Psoas muscle (tissue), 8 donors: ENCODE results near the gene FDXR. TPM values are rescaled to one million over a fixed set of nuclear protein-coding genes. Genes with fewer than 3 reads are reported as not detected.

ENCODE experiments used
- ATAC-seq, 4 donors: fragments of 200-7000 bp; cut with Tn5 transposase; one replicate each; pipeline ENCODE4 v1.9.1; 2020; ENCODE audit warnings: moderate library complexity in 3 of 4, mild to moderate bottlenecking in 2 of 4
- DNase-seq, 2 donors: peaks; one replicate each; pipeline ENCODE4 v3.0.0-alpha.2; 2020
- H3K27ac ChIP-seq: fragments of 200-600 bp; one replicate; pipeline ENCODE4 v1.8.0; 2022
- H3K27me3 ChIP-seq, 3 donors: fragments of 200-600 bp in 1 of 3; one replicate each; pipeline versions ENCODE4 v1.6.1 to v1.8.0; 2013 to 2022; ENCODE audit warnings: low read length in 2 of 3, mild to moderate bottlenecking in 2 of 3, moderate library complexity in 1 of 3; ENCODE audit not compliant: insufficient read depth in 3 of 3
- H3K36me3 ChIP-seq, 2 donors: fragments of 200-600 bp in 1 of 2; one replicate each; pipeline versions ENCODE4 v1.6.1 to v1.8.0; 2013 to 2022; ENCODE audit warnings: low read depth in 1 of 2, mild to moderate bottlenecking in 1 of 2, moderate library complexity in 1 of 2; ENCODE audit not compliant: insufficient read depth in 1 of 2
- H3K4me1 ChIP-seq: fragments of 200-600 bp; one replicate; pipeline ENCODE4 v1.8.0; 2022
- H3K4me3 ChIP-seq: fragments of 200-600 bp; one replicate; pipeline ENCODE4 v1.8.0; 2022; ENCODE audit warnings: mild to moderate bottlenecking
- H3K9me3 ChIP-seq: fragments of 200-600 bp; one replicate; pipeline ENCODE4 v1.8.0; 2022
- CTCF ChIP-seq: fragments of 200-600 bp; IDR thresholded peaks from one replicate; pipeline ENCODE4 v1.8.0; 2022; ENCODE audit warnings: antibody characterized with exemption
- WGBS, 3 donors: extraction: QIAGEN DNeasy Blood & Tissue Kit; methylation state at CpG; one replicate each; pipeline versions ENCODE4 v1.1.6 to v1.1.7; 2013; 5-methylcytosine and 5-hydroxymethylcytosine counted together
- intact Hi-C, 2 donors: fragments of 100-400 bp; cut with DNase I; formaldehyde crosslinking; loops; one replicate each; pipeline versions ENCODE4 v1.11.0 to v1.14.2; 2022
- polyA plus RNA-seq, 3 donors: library from polyadenylated mRNA; stranded (reverse); fragments of 200-250 nt; gene quantifications; one replicate each; pipeline ENCODE4 v1.2.3, GENCODE V29; 2013
- total RNA-seq, 4 donors: library from RNA; stranded (reverse); fragmentation: NEBNext Ultra II Directional in 2 of 4; extraction: Animal tissue kit (Norgen Biotek cat#: 25700) in 2 of 4; gene quantifications; one replicate each; pipeline versions ENCODE4 v1.2.1 to v1.2.4, GENCODE V29; 2021 to 2023
- donor health status: healthy with polysubstance abuse.
- donor health status: DM: no; HTN: no; CAD: no; lungs with moderate emphysema.
- donor health status: Bipolar disorder and iron deficiency.
- donor health status: healthy.
- donor health status: DM: yes; HTN: yes; CAD: no.
- donor health status: DM: no; HTN: no; CAD: no.
- donor health status: DM: no; HTN: no; CAD: no.
- donor health status: DM: yes; HTN: yes; CAD: no.

The FDXR gene
- total and polyA plus RNA-seq, 7 donors: 3.0 to 7.9 (median 3.7) TPM

GRCh38 chr17:74903034-74903433 is 30.2 kb upstream of the FDXR start:
- H3K4me1 ChIP-seq: no peaks in the 10 kb centered on the region
- no peak for TF ChIP-seq CTCF
- H3K4me3 ChIP-seq: no peak overlapping the region
- H3K9me3 ChIP-seq: no peaks in the 10 kb centered on the region
- H3K27ac ChIP-seq: no peak overlapping the region
- peaks cover 0 to 41% (median 10%) of the 10 kb centered on the region in 3 donors for H3K27me3 ChIP-seq
- intact Hi-C loops: loop anchor here in 1 of 2 donors (10.0 kb wide), 1 partner anchor 62 kb away; no protein-coding TSS in a partner anchor
- H3K36me3 ChIP-seq: no peaks in the 10 kb centered on the region
- 74 to 78% (median 76%) methylated on average over 9 of the region's 9 CpGs for WGBS, 3 donors
- ATAC-seq (no peak), DNase-seq (no peak)

DNA sequence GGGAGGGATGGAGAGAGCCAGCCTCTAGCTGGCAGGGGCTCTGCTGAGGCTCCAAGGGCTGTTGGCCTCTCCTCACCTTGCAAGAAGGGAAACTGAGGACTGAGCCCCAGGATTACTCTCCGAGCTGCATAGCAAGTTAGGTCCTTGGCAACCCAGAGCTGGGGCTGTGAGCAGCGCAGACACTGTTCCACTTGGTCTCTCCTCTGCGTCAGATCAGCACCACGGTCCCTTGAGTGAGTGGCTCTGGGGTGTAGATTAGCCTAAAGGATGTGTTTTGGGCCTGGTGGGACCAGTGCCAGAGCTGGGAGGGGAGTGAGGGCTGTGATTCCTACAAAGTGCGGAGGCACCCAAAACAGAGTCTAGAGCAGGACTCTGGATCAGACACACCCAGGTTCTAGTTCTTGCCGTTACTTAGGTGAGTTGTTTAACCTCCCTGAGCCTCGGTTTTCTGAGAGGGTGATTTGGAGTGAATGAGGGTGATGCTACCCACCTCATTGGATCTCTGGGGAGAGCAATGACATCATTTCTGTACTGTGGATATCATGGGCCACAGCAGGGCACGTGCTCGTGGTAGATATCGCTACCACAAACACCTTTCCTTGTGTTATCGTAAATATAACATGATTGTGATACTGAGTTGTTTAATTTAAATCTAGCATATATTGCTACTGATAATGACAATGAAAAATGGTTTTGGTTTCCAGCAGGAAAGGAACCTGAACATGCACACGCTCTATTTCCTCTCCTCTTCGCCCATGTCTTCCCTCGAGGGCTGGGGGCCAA is 28.8 kb upstream of the FDXR start:
- ATAC-seq: no peak
- no peaks in the 10 kb centered on the region for H3K9me3 ChIP-seq
- DNase-seq: no peak
- H3K4me3 ChIP-seq: no peak overlapping the region
- no peaks in the 10 kb centered on the region for H3K36me3 ChIP-seq
- no peak overlapping the region for H3K27ac ChIP-seq
- no peak for TF ChIP-seq CTCF
- H3K4me1 ChIP-seq: no peaks in the 10 kb centered on the region
- 73 to 79% (median 75%) methylated on average over 14 of the region's 14 CpGs for WGBS, 3 donors
- intact Hi-C loops: loop anchor here in 1 of 2 donors (10.0 kb wide), 1 partner anchor 63 kb away; no protein-coding TSS in a partner anchor
- peaks cover 0 to 34% (median 10%) of the 10 kb centered on the region in 3 donors for H3K27me3 ChIP-seq

GRCh38 chr17:74900208-74900607 is 27.4 kb upstream of the FDXR start:
- peak in 1 of 2 donors; percentile 0 for DNase-seq
- H3K4me1 ChIP-seq: no peaks in the 10 kb centered on the region
- intact Hi-C loops: loop anchor here in 1 of 2 donors (10.0 kb wide), 1 partner anchor 65 kb away; no protein-coding TSS in a partner anchor
- H3K9me3 ChIP-seq: no peaks in the 10 kb centered on the region
- H3K36me3 ChIP-seq: no peaks in the 10 kb centered on the region
- no peak for TF ChIP-seq CTCF
- no peak overlapping the region for H3K27ac ChIP-seq
- no peak overlapping the region for H3K4me3 ChIP-seq
- H3K27me3 ChIP-seq: peaks cover 0 to 39% (median 10%) of the 10 kb centered on the region in 3 donors
- no peak for ATAC-seq
- 81 to 85% (median 85%) methylated on average over 8 of the region's 8 CpGs for WGBS, 3 donors

DNA sequence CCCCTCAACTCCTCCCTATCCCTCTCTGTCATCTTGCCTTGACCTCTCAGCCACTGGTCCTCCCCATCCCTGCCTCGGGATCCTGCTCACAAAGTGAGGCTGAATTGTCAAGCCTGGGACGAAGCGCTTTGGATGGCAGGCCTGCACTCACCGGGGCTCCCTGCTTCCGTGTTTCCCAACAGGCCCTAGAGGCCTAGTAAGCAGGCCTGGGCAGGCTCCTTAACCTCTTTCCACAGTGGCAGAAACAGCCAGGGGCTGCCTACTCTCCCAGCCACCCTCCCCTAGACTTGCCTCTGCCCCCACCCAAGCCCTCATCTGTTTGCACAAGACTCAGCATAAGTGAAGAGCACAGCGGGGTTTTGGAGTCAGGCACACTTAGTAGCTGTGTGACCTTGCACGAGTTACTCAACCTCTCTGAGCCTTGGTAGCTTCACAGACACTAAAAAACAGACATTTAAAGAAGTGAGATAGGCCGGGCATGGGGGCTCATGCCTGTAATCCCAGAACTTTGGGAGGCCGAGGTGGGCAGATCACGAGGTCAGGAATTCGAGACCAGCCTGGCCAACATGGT is 25.7 kb upstream of the FDXR start:
- no peak for DNase-seq
- TF ChIP-seq CTCF: no peak
- ATAC-seq: no peak
- intact Hi-C loops: no loop called here
- Histone ChIP-seq H3K4me1 (no peaks in the 10 kb centered on the region), H3K27ac (no peak overlapping the region), H3K4me3 (no peak overlapping the region), H3K27me3 (peaks cover 0 to 42% (median 16%) of the 10 kb centered on the region in 3 donors), H3K36me3 (no peaks in the 10 kb centered on the region), H3K9me3 (no peaks in the 10 kb centered on the region)
- WGBS, 3 donors: 76 to 77% (median 76%) methylated on average over 11 of the region's 11 CpGs
